Neural progenitor cell (in vitro differentiated cells): ENCODE measurements around the gene FDXACB1.

ENCODE experiments used
- EZH2 ChIP-seq: fragments of 200-600 bp; sonication (generic); IDR thresholded peaks from 2 replicates; pipeline ENCODE4 v1.6.1; 2017; ENCODE audit warnings: antibody characterized with exemption, mild to moderate bottlenecking, moderate library complexity
- TF ChIP-seq, protein P1 (sequence below): fragments of 200-600 bp; sonication (generic); IDR thresholded peaks from 2 replicates; pipeline ENCODE4 v1.5.1; 2017; ENCODE audit warnings: antibody characterized with exemption, mild to moderate bottlenecking

DNA sequence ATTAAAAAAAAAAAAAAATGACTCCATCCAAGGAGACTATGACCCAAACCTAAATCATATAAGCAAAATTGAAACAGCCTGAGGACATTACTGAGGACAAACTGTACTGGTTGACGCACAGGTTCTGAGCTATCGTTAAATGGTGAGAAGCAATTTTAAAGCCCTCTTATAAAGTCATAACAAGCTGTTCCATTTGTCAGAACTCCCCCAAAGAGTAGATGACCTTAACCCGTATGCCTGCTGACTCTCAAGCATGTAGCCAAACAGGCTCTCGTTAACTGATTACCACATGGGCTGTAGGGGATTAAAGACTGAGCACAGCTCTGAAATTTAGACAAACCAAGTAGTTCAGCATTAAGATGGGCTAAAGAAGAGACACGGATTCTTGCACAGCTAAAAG is 30.4 kb upstream of the FDXACB1 start:
- TF ChIP-seq, protein P1, sequence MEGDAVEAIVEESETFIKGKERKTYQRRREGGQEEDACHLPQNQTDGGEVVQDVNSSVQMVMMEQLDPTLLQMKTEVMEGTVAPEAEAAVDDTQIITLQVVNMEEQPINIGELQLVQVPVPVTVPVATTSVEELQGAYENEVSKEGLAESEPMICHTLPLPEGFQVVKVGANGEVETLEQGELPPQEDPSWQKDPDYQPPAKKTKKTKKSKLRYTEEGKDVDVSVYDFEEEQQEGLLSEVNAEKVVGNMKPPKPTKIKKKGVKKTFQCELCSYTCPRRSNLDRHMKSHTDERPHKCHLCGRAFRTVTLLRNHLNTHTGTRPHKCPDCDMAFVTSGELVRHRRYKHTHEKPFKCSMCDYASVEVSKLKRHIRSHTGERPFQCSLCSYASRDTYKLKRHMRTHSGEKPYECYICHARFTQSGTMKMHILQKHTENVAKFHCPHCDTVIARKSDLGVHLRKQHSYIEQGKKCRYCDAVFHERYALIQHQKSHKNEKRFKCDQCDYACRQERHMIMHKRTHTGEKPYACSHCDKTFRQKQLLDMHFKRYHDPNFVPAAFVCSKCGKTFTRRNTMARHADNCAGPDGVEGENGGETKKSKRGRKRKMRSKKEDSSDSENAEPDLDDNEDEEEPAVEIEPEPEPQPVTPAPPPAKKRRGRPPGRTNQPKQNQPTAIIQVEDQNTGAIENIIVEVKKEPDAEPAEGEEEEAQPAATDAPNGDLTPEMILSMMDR, result no peak
- no peak for TF ChIP-seq EZH2
